ENCODE measurements around the gene ZNF618.

ZNF618 gene

GRCh38 chr9:114098936-114099668, 223.0 kb downstream of the ZNF618 start, which contains the start of gene KIF12:
Gene KIF12 (minus strand): TSS chr9:114099292. CDS start chr9:114099276, 16 bp downstream.
- DNase-seq (ENCODE audit: low read depth), result no peak

DNA sequence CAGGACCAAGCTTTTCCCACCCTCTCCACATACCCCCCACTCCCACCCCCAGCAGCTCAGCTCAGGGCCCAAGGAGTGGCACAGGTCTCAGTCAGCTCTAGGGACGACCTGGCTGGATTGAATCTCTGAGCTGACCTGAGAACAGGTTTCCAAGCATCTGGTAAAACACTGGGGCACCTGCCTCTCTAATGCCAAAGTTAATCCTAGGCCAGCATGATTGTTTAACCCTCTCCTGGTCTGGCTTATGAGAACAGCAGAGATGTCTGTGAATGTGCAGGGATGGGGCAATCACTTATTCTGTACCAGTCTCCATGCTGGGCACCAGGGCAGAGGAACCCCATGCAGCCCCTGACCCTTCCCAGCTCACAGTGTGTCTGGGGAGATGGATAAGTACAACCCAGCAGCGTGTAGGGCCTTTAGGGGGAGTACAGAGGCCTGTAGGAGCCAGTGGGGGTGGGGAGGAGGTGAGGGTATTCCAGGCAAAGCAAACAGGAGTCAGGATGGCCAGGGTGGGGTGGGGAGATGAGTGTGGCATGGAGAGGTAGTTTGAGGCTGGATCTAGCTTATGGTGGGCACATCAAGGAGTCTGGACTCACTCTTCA, 223.7 kb downstream of the ZNF618 start:
- DNase-seq (ENCODE audit: low read depth), result no peak

DNA sequence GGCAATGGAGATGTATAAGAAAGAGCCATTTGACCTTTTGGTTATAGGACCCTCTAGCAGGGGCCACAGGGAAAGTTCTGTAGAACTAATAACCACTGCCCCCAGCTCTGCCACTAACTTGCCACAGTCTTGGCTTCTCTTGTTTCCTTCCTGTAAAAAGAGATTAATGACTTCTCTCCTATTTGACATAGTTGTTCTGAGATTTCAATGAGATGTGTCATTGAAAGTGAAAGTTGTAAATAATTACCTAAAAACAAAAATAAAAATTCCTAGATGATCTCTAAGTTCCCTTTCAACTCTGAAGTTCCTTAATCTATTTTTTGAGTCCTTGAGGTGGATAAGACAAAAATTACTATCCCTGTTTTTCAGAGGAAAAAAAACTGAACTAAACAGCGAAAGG, 224.4 kb downstream of the ZNF618 start:
- DNase-seq (ENCODE audit: low read depth), result no peak

DNA sequence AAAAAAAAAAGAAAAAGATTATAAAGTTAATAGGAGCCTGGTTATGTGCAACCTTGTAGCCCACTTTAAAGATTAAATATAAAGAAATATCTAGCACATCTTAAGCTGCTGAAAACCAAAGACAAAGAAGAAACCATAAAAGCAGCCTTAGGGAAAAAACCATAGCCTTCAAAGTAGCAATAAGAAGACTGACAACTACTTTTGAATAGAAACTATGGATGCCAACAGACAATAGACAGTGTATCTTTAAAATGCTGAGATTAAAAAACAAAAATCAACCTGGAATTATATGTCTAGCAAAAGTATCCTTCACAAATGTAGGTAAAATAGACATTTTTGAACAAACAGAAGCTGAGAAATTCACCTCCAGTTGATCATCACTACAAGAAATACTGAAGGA, 226.4 kb downstream of the ZNF618 start:
- no peak for DNase-seq (ENCODE audit: low read depth)

DNA sequence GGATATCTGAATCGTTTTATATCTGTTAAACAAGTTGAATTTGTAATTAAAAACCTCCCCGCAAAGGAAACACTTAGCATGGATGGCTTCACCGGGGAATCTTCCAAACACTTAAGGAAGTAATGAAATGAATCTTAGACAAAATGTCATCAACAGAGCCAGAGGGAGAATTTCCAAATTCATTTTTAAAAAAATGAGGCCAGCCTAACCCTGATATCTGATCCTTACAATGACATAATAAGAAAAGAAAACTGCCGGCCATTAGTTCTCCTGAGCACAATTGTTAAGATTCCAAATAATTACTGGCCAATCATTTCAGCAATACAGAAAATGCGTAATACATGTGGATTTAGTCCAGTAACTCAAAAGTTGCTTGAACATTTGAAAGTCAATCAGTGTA, 229.1 kb downstream of the ZNF618 start:
- no peak for DNase-seq (ENCODE audit: low read depth)

All from stimulated activated CD8-positive, alpha-beta memory T cell treated with anti-CD3 and anti-CD28 coated beads, Interleukin-4, amount 100 ng/mL, for 24 hours (primary cell).